GM18505 (cell line): Measurements from ENCODE around the gene MLLT11.

Experiments
- ATAC-seq: cut with Tn5 transposase; IDR thresholded peaks from one replicate; pipeline ENCODE4 v1.9.1; 2021; ENCODE audit not compliant: unreplicated experiment
- POLR2A ChIP-seq: IDR thresholded peaks from 4 replicates; pipeline ENCODE4 v1.6.1; 2011; ENCODE audit warnings: borderline replicate concordance; ENCODE audit not compliant: insufficient read depth, insufficient read length; ENCODE audit errors: extremely low read depth

MLLT11 gene, protein sequence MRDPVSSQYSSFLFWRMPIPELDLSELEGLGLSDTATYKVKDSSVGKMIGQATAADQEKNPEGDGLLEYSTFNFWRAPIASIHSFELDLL

DNA sequence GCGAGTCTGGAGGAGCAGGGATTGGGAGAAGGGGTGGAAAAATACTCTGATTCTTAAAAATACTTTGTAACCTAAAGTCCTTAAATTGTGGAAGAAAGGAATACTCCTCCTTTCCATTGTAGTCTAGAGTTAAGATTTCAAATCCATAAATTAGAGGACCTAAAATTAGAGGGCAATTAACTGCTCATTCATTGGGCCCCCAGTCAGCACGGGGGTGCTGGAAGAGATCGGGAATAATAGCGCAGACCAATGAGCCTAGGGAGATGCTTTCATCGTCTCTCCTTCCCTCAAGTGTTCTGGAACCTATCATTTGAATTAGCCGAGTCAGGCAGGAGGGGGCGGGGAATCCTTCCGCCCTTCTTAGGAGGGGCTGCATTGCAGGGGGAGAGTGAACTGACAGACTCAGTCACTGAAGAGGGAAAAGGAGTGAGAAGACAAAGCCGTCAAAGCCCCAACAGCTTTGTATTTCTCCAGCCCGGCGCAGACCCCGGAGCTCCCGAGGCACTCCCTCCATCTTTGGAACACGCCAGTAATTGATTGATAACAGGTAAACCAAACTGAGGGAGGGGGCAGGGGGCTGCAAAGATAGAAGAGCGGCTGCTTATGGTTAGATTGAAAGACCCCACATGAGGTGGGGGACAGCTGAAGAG lies at the start of gene MLLT11:
TSS of gene MLLT11 (plus strand) at position 391 of the 650 bp plus-strand sequence. CDS start 6,828 bp downstream, outside the sequence.
- no peak for TF ChIP-seq POLR2A
- ATAC-seq, result no peak

DNA sequence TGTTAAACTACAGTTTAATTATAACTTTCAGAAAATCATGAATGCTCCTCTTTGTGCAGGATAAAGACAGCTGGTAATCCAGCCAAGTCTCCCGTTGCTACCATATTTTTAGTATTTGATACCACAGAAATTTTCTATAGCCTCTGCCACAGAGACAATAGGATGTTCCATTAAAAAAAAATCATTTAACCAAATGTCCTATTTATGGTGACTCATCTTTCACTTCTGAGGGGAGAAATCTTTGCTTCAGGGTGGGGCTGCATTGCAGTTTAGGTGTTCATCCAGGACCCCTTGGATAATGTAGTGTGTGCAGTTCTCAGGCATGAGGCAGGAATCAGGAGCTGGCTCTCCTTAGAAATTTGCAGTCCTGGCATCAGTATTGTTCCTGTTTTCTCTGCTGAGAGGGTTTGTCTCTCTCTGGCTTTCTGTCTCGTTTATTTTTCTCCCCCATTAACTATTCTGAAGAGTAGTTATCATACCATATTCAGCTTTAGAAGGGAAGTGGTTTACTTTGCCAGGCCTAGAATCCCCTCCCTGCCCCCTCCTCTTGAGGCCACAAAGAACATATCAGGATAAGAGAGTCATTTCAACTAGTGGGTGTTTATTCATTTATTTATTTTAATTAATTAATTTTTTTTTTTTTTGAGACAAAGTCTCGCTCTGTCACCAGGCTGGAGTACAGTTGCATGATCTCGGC lies 48.9 kb upstream of the MLLT11 start:
- ATAC-seq, result no peak
- no peak for TF ChIP-seq POLR2A

DNA sequence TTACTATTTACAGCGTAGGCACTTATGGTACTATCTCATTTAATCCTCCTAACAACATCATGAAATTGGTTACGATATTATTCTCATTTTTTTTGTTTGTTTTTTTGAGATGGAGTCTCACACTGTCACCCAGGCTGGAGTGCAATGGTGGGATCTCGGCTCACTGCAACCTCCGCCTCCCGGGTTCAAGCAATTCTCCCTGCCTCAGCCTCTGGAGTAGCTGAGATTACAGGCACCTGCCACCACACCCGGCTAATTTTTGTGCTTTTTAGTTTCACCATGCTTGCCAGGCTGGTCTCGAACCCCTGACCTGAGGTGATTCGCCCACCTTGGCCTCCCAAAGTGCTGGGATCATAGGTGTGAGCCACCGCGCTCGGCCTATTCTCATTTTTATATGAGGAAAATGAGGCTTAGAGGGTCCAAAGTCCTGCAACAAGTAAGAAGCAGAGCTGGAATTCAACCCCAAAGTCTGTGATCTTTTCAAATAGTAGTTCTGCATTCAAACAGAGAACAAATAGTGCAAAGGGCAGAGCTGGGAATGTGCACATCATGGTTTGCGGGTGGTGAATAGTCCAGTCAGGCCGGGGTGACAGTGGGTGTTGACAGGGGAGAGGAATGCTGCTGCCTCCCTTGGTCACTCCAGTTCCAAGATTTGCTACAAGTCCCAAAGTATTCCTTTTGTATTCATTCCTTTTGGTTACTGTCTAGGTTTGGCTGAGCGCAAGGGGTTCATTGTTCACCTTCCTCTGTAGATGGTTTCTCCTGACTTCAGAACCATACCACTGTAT lies 47.3 kb upstream of the MLLT11 start:
- no peak for TF ChIP-seq POLR2A
- ATAC-seq, result no peak

DNA sequence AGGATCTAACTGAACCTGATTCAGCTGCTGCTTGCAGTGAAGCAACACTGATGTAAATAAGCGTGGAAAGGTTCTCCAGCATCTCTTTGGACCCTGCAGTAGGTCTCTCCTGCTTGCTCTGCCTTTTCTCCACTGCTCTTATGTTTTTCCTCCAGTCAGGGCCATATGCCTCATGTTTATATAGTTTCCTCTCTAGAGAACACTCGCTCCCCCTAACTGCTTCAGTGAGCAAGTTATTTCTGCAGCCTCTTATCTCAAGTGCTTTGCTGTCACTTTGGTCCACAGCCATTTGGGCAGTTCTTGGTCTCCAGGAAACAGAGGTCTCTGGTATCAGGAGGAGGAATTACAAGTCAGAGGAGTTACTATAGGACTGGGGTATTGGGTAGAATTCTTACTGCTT lies 46.7 kb upstream of the MLLT11 start:
- no peak for ATAC-seq
- no peak for TF ChIP-seq POLR2A

DNA sequence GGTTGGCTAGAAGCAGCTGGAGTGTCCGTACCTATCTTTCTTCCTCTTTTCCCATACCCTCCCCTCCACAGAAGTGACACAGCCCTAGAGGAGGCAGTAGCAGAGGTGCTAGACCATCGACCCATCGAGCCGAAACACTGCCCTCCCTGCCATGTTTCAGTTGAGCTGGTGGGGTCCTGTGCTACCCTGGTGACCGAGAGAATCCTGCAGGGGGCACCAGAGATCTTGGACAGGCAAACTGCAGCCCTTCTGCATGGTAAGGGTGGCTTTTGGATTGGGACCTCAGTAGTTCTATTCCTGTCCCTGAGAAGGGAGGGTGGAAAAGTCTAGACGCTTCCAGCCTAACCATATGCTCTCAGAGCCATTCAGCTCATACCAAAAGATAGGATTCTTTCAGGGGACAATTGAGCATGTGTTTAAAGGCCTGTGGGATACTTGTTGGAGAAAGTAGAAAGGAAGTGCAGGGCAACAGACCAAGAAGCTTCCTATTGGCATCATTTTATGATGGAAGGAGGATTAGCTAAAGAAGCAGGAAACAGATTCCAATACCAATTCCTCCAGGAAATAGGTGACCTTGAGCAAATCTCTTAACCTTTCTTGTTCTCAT lies 35.6 kb upstream of the MLLT11 start:
- no peak for TF ChIP-seq POLR2A
- ATAC-seq, result no peak

DNA sequence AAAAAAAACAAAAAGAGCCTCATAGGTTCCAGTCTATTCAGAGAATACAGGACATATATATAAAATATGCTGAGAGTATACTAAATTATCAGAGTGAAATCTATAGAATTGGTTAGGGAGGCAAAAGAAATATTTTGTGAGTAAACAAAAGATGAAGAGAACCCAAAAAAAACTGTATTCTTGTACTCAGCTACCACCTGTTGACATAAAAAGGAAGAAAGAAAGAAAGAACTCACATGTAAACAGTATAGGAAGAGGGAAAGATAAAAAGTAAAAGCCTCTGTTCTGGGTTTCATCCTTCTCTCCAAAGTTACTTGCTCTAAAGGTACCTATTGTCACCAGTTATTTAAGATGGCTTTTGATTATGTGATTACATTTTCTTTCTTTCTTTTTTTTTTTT lies 33.7 kb upstream of the MLLT11 start:
- TF ChIP-seq POLR2A, result no peak
- ATAC-seq, result no peak

DNA sequence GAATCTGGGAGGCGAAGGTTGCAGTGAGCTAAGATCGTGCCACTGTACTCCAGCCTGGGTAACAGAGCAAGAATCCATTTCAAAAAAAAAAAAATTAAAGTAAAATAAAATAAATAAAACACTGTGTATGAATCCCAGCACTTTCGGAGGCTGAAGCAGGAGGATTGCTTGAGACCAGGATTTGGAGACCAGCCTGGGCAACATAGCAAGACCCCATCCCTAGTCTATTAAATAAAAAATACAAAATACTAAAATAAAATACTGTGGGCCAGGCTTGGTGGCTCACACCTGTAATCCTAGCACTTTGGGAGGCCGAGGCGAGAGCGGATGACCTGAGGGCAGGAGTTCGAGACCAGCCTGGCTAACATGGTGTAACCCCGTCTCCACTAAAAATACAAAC lies 28.0 kb upstream of the MLLT11 start:
- no peak for TF ChIP-seq POLR2A
- ATAC-seq, result no peak

DNA sequence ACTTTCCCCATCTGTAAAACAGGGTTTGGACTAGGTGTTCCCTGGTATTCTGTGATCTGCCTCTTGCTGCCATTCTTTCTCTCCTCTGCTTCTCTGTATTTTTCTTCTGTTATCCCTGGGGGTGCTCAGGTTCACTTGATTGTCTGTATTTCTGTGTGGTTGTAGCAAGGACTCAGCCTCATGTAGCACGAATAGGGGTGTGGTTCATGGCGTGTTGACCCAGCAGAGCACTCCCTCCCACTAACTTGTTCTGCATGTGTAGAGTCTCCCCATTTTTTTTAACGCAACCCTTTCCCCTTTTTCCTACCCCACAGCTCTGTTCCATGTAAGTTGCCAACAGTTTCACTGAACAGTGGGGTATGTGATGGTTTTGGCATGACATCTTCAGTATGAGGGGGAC lies 25.0 kb upstream of the MLLT11 start:
- ATAC-seq, result no peak
- no peak for TF ChIP-seq POLR2A

DNA sequence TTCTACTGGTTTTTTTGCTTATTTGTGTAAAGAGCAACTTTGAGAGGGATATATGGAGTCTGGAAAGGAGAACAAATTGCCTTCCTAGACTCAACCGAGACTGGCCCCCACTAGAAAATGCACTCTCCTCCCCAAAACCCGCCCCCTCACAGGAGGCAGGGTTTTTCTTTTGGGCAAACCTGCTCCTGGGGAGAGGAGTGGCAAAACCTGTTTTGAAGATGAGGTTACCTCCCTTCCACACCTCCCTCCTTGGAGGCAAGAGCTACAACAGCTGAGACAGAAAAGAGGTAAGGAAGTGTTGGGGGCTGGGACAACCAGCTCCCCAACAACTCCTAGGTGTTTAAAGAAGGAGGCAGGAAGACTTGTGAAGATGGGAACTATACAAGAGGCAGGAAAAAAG lies 23.8 kb upstream of the MLLT11 start, which contains the start of gene BNIPL:
TSS of gene BNIPL (plus strand) at position 231 of the 400 bp plus-strand sequence. CDS start at position 371, 140 bp downstream.
- ATAC-seq, result no peak
- no peak for TF ChIP-seq POLR2A

DNA sequence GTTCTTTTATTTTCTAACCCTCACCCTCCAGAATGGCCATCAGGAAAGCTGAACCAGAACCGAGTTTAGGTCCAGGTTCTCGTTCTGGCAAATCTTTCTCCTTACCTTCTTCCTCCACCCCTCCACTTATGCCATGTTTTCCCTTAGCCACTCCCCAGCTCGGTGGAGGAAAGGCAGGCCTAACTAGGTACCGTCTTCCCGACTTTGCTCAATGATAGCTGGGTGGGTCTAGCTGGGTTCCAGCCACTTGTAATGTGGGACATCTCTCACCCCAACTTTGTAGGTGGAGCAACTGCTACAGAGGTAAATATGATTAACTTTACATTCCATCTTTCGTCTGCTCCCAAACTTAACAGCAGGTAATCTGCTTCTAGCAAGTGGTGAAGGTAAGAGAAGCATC lies 23.2 kb upstream of the MLLT11 start:
- ATAC-seq, result no peak
- TF ChIP-seq POLR2A, result no peak

DNA sequence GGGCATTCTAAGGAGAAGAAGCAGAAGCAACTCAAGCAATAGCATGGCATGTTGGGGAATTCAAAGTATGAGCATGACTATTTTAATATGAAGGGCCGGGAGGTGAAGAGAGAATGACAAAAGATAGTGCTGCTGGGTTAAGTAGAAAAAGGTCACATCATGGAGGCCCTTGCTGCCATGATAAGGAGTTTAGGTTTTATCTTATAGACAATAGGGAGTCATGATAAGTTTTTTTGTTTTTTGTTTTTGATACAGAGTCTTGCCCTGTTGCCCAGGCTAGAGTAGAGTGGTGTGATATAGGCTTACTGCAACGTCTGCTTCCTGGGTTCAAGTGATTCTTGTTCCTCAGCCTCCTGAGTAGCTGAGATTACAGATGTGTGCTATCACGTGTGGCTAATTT lies 20.7 kb upstream of the MLLT11 start:
- TF ChIP-seq POLR2A, result no peak
- no peak for ATAC-seq

DNA sequence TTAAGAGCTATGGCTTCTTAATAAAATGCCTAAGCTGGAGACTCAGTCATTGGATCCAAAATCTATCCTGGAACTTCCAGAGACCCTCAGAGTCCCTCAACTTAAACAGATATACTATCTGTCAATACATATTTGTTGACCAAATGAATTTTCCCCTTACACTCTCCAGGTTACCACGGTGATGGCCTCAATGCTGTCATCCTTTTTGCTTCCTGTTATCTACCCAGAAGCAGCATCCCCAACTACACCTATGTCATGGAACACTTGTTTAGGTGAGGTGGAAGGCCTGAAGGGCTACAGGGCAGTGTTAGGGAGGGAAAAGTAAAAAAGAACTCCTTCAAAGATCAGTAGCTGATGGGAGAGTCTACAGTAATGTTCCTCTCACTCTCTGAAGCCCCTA lies 17.0 kb upstream of the MLLT11 start:
- ATAC-seq, result no peak
- no peak for TF ChIP-seq POLR2A

DNA sequence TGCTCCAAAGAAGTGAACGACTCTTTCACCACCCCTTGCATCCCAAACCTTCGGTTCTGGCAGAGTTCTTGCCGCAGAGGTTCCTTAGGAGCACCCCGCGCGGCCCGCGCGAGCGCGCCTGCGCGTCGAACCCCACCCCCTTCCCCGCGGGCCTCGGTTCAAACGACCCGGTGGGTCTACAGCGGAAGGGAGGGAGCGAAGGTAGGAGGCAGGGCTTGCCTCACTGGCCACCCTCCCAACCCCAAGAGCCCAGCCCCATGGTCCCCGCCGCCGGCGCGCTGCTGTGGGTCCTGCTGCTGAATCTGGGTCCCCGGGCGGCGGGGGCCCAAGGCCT lies 12.6 kb upstream of the MLLT11 start, which contains the start of gene C1orf56:
TSS of gene C1orf56 (plus strand) at position 161 of the 334 bp plus-strand sequence. CDS start at position 258, 97 bp downstream.
- peak; percentile 29 for ATAC-seq

More for the DNA sequence above, 12.6 kb upstream of the MLLT11 start, which contains the start of gene C1orf56:
- TF ChIP-seq POLR2A, result peak; percentile 46
